H9 (cell line): ENCODE data around the gene PTDSS2. TPM values are rescaled to one million over a fixed set of nuclear protein-coding genes. Genes with fewer than 3 reads are reported as not detected.

Source experiments
- DNase-seq: peaks from one replicate; pipeline ENCODE4 v3.0.0-alpha.2; 2017
- H2AFZ ChIP-seq: one replicate; pipeline ENCODE4 v1.6.1; 2013; ENCODE audit warnings: mild to moderate bottlenecking, low read length, control low read depth, moderate library complexity
- H2AK5ac ChIP-seq: 2 replicates; pipeline ENCODE4 v1.6.1; 2013; ENCODE audit warnings: low read length, control low read depth, mixed read lengths; ENCODE audit not compliant: insufficient read length
- H2BK120ac ChIP-seq: one replicate; pipeline ENCODE4 v1.6.1; 2013; ENCODE audit warnings: low read depth, mild to moderate bottlenecking, low read length, control low read depth, inconsistent platforms; ENCODE audit not compliant: poor library complexity, severe bottlenecking
- H2BK12ac ChIP-seq: 2 replicates; pipeline ENCODE4 v1.6.1; 2013; ENCODE audit warnings: low read length, control low read depth, mixed read lengths, low read depth; ENCODE audit not compliant: insufficient read length
- H2BK15ac ChIP-seq: 2 replicates; pipeline ENCODE4 v1.6.1; 2013; ENCODE audit warnings: low read depth, low read length, control low read depth
- H2BK20ac ChIP-seq: one replicate; pipeline ENCODE4 v1.6.1; 2013; ENCODE audit warnings: low read depth, mild to moderate bottlenecking, low read length, control low read depth, inconsistent platforms; ENCODE audit not compliant: poor library complexity, severe bottlenecking
- H2BK5ac ChIP-seq: 2 replicates; pipeline ENCODE4 v1.6.1; 2013; ENCODE audit warnings: low read length, control low read depth, mixed read lengths; ENCODE audit not compliant: insufficient read length
- H3K14ac ChIP-seq: 2 replicates; pipeline ENCODE4 v1.6.1; 2013; ENCODE audit warnings: low read length, control low read depth; ENCODE audit not compliant: insufficient read depth
- H3K18ac ChIP-seq: 2 replicates; pipeline ENCODE4 v1.6.1; 2013; ENCODE audit warnings: low read depth, mild to moderate bottlenecking, mixed read lengths, low read length, control low read depth; ENCODE audit not compliant: insufficient read length
- H3K23ac ChIP-seq: 2 replicates; pipeline ENCODE4 v1.6.1; 2013; ENCODE audit warnings: low read length, control low read depth, mixed read lengths, low read depth; ENCODE audit not compliant: insufficient read length
- H3K23me2 ChIP-seq: 2 replicates; pipeline ENCODE4 v1.6.1; 2013; ENCODE audit warnings: low read depth, mild to moderate bottlenecking, mixed read lengths, low read length, control low read depth; ENCODE audit not compliant: insufficient read length, poor library complexity, severe bottlenecking
- H3K27ac ChIP-seq: 2 replicates; pipeline ENCODE4 v1.5.1; 2013; ENCODE audit warnings: low read length, control low read depth, mixed read lengths, low read depth; ENCODE audit not compliant: insufficient read length
- H3K27me3 ChIP-seq: 2 replicates; pipeline ENCODE4 v1.6.1; 2013; ENCODE audit warnings: low read length, control low read depth, inconsistent platforms; ENCODE audit not compliant: insufficient read depth
- H3K4ac ChIP-seq: 2 replicates; pipeline ENCODE4 v1.6.1; 2013; ENCODE audit warnings: low read depth, mild to moderate bottlenecking, control low read depth, inconsistent platforms, low read length, moderate library complexity
- H3K4me1 ChIP-seq: 2 replicates; pipeline ENCODE4 v1.6.1; 2013; ENCODE audit warnings: low read length, control low read depth, inconsistent platforms; ENCODE audit not compliant: insufficient read depth
- H3K4me2 ChIP-seq: 2 replicates; pipeline ENCODE4 v1.6.1; 2013; ENCODE audit warnings: low read length, control low read depth, mixed read lengths; ENCODE audit not compliant: insufficient read length, insufficient read depth
- H3K56ac ChIP-seq: 2 replicates; pipeline ENCODE4 v1.6.1; 2013; ENCODE audit warnings: low read depth, mild to moderate bottlenecking, mixed read lengths, low read length, control low read depth; ENCODE audit not compliant: insufficient read length
- H3K79me1 ChIP-seq: 2 replicates; pipeline ENCODE4 v1.6.1; 2013; ENCODE audit warnings: low read depth, mild to moderate bottlenecking, moderate library complexity, low read length, control low read depth, inconsistent platforms; ENCODE audit not compliant: insufficient read depth, poor library complexity, severe bottlenecking
- H3K79me2 ChIP-seq: 2 replicates; pipeline ENCODE4 v1.6.1; 2013; ENCODE audit warnings: low read length, control low read depth, inconsistent platforms; ENCODE audit not compliant: insufficient read depth
- H3K9ac ChIP-seq: 2 replicates; pipeline ENCODE4 v1.6.1; 2013; ENCODE audit warnings: low read length, control low read depth, mixed read lengths; ENCODE audit not compliant: insufficient read length; ENCODE audit errors: extremely low read depth
- H3K9me3 ChIP-seq: one replicate; pipeline ENCODE4 v1.6.1; 2013; ENCODE audit warnings: low read depth, low read length, inconsistent platforms; ENCODE audit not compliant: control insufficient read depth
- H3T11ph ChIP-seq: one replicate; pipeline ENCODE4 v1.6.1; 2013; ENCODE audit warnings: mild to moderate bottlenecking, low read length, control low read depth, inconsistent platforms
- H4K20me1 ChIP-seq: one replicate; pipeline ENCODE4 v1.6.1; 2013; ENCODE audit not compliant: control insufficient read depth, insufficient read length, insufficient read depth
- H4K5ac ChIP-seq: 2 replicates; pipeline ENCODE4 v1.6.1; 2013; ENCODE audit warnings: low read depth, mild to moderate bottlenecking, mixed read lengths, low read length, control low read depth; ENCODE audit not compliant: insufficient read length
- H4K8ac ChIP-seq: replicated peaks from 2 replicates; pipeline ENCODE4 v1.6.1; 2013; ENCODE audit warnings: low read length, control low read depth, mixed read lengths, low read depth; ENCODE audit not compliant: insufficient read length
- H4K91ac ChIP-seq: 2 replicates; pipeline ENCODE4 v1.6.1; 2013; ENCODE audit warnings: low read depth, mild to moderate bottlenecking, moderate library complexity, mixed read lengths, low read length, control low read depth; ENCODE audit not compliant: insufficient read length
- H3K27ac Mint-ChIP-seq, 3 experiments: 2 replicates in 2 of 3; 3 replicates in 1 of 3; pipeline ENCODE4 v1.8.0; 2020 to 2021; ENCODE audit warnings: mixed read lengths in 3 of 3, mild to moderate bottlenecking in 1 of 3, moderate library complexity in 1 of 3
- H3K27me3 Mint-ChIP-seq: 2 replicates; pipeline ENCODE4 v1.8.0; 2021; ENCODE audit warnings: low read depth, mild to moderate bottlenecking, moderate library complexity, mixed read lengths
- H3K36me3 Mint-ChIP-seq, 3 experiments: 2 replicates in 2 of 3; 3 replicates in 1 of 3; pipeline ENCODE4 v1.8.0; 2020 to 2021; ENCODE audit warnings: low read depth in 3 of 3, mixed read lengths in 3 of 3; ENCODE audit not compliant: insufficient read depth in 1 of 3
- H3K4me1 Mint-ChIP-seq, 2 experiments: 2 replicates each; pipeline ENCODE4 v1.8.0; 2020; ENCODE audit warnings: mixed read lengths in 2 of 2
- H3K4me3 Mint-ChIP-seq, 2 experiments: 2 replicates in 1 of 2; 3 replicates in 1 of 2; pipeline ENCODE4 v1.8.0; 2020 to 2021; ENCODE audit warnings: mild to moderate bottlenecking in 2 of 2, mixed read lengths in 2 of 2, moderate library complexity in 1 of 2
- H3K9me3 Mint-ChIP-seq, 2 experiments: 2 replicates in 1 of 2; 3 replicates in 1 of 2; pipeline ENCODE4 v1.8.0; 2020; ENCODE audit warnings: mild to moderate bottlenecking in 2 of 2, mixed read lengths in 2 of 2, moderate library complexity in 1 of 2
- CTCF ChIP-seq: fragments of 200-600 bp; sonication (generic); conservative IDR thresholded peaks from 3 replicates; pipeline ENCODE4 v1.8.0; 2021; ENCODE audit warnings: antibody characterized with exemption, mild to moderate bottlenecking
- WGBS: extraction: QIAGEN DNeasy Blood & Tissue Kit; methylation state at CpG from one replicate; pipeline ENCODE4 v1.1.7; 2013; ENCODE audit warnings: missing lambda C conversion rate, low lambda C conversion rate, mixed read lengths; ENCODE audit not compliant: insufficient read length; ENCODE audit errors: extremely low coverage; 5-methylcytosine and 5-hydroxymethylcytosine counted together
- total RNA-seq: library from RNA; stranded (reverse); gene quantifications from 2 replicates; pipeline ENCODE4 v1.2.1, GENCODE V29; 2021

The PTDSS2 gene
- total RNA-seq, 1 experiment from 2014 or later: 55.3 TPM

GRCh38 chr11:530960-531831 is 81.1 kb downstream of the PTDSS2 start:
- Mint-ChIP-seq H3K36me3 (peaks cover 5 to 18% (median 10%) of the 10 kb centered on the region in 3 experiments; a peak in 5 of 7 replicates), H3K27ac (no peak overlapping the region), H3K27me3 (peaks cover under 1% of the 10 kb centered on the region), H3K4me3 (no peak overlapping the region), H3K4me1 (peaks cover 2% of the 10 kb centered on the region in 2 experiments; a peak in 1 of 4 replicates), H3K9me3 (peaks cover 0 to 1% of the 10 kb centered on the region in 2 experiments; a peak in 1 of 5 replicates)
- Histone ChIP-seq H3K14ac (no peak overlapping the region), H3K27ac (no peak overlapping the region), H3K9ac (no peak overlapping the region), H3K9me3 (no peaks in the 10 kb centered on the region), H3K79me1 (no peaks in the 10 kb centered on the region), H2BK20ac (no peak overlapping the region), H4K5ac (no peak overlapping the region), H2BK15ac (no peak overlapping the region), H4K8ac (no peak overlapping the region), H3K23ac (no peak overlapping the region), H2BK120ac (no peak overlapping the region), H3T11ph (no peak overlapping the region), H3K56ac (no peak overlapping the region), H2BK5ac (no peak overlapping the region), H4K20me1 (no peaks in the 10 kb centered on the region), H3K23me2 (peaks cover 10% of the 10 kb centered on the region), H2BK12ac (no peak overlapping the region), H3K79me2 (no peaks in the 10 kb centered on the region), H2AK5ac (no peak overlapping the region), H3K18ac (no peak overlapping the region), H3K4me2 (no peak overlapping the region), H3K27me3 (no peaks in the 10 kb centered on the region), H3K4ac (no peak overlapping the region), H4K91ac (no peak overlapping the region), H2AFZ (no peak overlapping the region), H3K4me1 (no peaks in the 10 kb centered on the region)
- WGBS: no CpG with 5 or more reads among the region's 28 CpGs
- no peak for DNase-seq
- no peak for TF ChIP-seq CTCF
